GM18498 (cell line): ENCODE results near the gene MKNK1.
"Not testable (repeated sequence)": the region's sequence is repeated elsewhere in the genome, so short reads cannot be mapped to it uniquely, and the experiment has no call there.

Experiments used
- ATAC-seq: cut with Tn5 transposase; IDR thresholded peaks from one replicate; pipeline ENCODE4 v1.9.1; 2021; ENCODE audit warnings: mild to moderate bottlenecking, moderate library complexity; ENCODE audit not compliant: unreplicated experiment

MKNK1 gene

DNA sequence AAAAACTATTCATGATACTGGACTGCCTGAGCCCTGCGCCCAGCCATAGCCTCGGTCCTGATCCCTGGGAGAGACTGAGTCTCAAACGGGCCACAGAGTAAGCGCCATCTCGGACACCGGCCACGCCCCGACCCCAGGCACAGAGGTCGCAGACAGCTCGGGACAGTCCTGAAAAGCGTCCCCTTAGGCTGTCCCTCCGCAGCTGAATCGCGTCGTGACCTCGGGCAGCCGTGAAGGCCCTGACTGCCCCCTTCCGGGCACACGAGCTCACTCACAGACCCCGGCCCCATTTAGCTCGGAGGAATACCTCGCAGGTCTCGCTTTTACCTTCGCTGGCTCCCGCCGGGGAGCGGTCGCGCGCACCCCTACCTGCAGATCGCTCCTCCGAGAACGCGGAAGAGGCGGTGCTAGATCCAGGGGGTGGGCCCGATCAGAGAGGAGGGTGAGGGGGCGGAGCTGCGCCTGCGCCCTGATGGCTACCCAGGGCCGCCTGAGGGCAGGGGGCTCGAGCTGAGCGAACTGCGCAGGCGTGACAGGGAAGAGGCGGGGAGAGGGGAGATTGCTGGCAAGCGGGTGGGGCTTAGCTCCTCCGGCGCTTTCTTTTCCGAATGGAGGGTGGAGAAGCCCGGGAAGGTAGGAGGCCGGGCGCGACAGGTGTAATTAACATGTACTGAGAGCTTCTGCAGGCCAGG lies at the start of gene MKNK1:
Gene MKNK1 (minus strand): TSS at position 411 of the 692 bp plus-strand sequence. CDS start 20,941 bp downstream, outside the sequence.
- peak; percentile 96 for ATAC-seq

DNA sequence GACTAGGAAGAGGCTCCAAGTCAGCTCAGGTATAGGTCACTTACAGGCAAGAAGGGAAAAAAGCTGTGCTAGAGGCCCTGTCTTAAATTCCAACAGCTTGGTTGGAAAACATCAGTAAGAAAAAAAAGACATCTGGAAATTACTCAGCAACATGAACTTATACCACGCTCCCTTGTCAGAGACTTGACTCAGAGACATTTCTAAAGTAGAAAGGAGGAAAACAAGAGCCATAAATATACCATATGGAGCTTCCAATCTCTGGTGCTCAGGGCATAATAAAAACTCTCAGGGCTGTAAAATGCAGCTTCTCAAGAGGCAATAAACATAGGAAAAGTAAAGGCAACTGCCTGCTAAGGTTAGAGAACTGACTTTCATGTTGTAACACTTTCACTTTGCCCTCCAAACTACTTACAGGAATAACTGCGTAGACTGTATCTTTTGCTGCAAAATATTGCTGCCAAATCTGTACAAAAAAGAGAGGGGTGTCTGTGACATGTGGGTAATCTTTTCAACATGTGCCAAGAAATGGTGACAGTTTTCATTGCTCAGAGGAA lies 49.4 kb upstream of the MKNK1 start:
- no peak for ATAC-seq

DNA sequence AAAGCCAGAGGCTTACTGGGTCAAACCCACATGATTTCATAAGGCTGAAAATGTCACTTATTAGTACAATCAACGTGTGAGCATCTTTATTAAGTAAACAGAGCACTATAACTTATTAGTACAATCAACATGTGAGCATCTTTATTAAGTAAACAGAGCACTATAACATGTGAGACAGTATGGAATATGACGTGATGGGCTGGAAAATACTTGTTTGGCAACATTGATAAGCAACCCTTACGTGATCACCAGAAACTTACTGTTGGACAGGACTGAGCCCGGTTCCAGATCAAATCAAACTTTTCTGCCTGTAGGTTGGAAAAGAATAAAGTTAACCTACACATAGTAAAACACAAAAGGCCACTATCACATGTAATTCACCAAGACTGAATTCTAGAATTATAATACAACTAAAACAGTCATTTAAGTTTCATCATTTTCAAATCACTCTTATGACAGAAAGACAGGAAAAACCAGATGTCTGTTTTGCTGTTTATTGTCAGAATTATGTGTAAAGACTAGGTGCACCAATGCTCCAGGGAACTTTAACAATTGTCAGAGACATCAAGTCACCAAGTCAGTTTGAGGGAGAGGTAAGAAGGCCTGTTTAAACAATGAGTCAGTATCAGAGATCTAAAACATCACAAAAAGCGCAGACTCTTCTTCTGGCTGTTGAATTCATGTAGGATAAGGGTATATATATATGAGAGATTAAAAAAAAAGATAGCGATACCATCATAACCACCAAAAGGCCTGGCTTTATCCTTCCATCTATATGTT lies 48.4 kb upstream of the MKNK1 start:
- no peak for ATAC-seq

DNA sequence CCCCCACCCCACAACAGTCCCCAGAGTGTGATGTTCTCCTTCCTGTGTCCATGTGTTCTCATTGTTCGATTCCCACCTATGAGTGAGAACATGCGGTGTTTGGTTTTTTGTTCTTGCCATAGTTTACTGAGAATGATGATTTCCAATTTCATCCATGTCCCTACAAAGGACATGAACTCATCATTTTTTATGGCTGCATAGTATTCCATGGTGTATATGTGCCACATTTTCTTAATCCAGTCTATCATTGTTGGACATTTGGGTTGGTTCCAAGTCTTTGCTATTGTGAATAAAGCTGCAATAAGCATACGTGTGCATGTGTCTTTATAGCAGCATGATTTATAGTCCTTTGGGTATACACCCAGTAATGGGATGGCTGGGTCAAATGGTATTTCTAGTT lies 47.1 kb upstream of the MKNK1 start:
- ATAC-seq = not testable (repeated sequence)

DNA sequence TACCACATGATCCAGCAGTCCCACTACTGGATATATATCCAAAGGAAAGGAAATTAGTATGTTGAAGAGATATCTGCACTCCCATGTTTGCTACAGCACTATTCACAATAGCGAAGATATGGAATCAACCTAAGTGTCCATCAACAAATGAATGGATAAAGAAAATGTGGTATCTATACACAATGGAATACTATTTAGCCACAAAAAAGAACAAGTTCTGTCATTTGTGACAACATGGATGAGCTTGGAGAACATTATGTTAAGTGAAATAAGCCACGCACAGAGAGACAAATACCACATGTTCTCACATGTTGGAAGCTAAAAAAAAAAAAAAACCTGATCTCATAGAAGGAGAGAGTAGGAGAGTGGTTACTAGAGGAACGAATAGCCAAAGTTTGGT lies 46.4 kb upstream of the MKNK1 start:
- ATAC-seq = no peak

DNA sequence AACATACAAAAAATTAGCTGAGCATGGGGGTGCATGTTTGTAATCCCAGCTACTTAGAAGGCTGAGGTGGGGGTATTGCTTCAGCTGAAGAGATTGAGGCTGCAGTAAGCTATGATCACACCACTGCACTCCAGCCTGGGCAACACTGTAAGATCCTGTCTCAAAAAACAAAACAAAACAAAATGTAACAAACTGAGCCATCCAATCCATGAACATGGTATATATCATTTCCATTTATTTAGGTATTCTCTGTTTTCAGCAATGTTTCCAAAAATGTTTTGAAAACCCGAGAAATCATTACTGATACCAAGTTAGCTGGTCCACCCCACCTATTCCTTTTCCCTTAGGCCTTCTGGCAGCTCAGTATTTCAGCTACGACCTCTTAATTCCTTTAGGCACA lies 45.7 kb upstream of the MKNK1 start:
- ATAC-seq = no peak

DNA sequence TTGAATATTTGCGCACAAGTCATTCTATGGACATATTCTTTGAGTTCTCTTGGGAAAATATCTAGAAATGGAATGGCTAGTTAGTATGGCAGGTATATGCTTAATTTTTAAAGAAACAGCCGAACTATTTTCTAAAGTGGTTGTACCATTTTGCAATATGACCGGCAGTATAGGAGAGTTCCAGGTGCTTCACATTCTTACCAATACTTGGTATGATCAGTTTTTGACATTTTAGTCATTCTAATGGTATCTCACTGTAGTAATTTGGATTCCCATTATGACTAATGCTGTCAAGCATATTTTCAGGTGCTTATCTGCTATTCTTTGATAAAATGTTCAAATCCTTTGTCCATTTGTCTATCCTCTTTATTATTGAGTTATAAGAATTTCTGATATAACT lies 43.5 kb upstream of the MKNK1 start:
- no peak for ATAC-seq

DNA sequence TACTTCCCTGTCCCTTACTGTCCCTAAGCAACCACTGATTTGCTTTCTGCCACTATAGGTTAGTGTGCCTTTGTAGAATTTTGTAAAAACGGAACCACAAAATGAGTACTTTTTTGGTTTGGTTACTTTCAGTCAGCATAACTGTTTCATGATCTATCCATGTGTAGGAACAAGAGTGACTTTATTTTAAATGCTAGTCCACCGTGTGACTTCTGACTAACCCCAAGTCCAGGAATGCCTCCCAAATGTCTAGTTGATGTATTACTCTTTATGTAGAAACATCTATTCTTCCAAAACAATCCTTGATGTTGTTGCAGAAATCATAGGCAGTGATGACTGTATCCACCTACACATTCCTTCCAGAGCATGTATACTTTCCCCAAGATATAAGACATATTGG lies 42.8 kb upstream of the MKNK1 start:
- ATAC-seq = no peak

DNA sequence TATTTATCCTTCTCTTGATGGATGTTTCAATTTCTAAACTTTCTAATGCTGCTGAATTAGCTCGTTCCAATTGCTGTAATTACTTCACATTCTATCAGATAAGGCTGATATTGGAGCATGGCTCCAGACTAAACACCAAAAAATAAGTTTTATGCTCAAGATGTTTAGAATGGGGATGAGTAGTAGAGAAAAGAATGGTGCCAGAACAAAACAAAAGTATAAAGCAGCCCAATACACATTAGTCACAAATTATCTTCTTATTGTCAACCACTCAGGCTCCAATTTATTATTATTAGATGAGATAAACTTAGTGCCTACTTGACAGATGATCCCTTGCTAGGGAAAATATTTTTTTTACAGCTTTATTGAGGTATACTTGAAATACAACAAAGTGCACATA lies 42.3 kb upstream of the MKNK1 start:
- ATAC-seq = no peak

DNA sequence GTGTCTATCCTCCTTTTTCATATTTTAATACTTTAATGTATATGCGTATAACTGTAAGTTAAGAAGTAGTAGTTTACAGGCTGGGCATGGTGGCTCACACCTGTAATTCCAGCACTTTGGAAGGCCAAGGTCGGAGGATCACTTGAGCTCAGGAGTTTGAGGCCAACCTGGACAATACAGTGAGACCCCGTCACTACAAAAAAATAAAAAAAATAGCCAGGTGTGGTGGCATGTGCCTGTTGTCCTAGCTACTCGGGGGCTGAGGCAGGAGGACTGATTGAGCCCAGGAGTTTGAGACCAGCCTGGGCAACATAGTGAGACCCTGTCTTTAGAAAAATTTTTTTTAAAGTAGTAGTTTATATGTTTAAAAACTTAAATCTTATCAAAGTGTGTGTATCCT lies 41.7 kb upstream of the MKNK1 start:
- no peak for ATAC-seq

DNA sequence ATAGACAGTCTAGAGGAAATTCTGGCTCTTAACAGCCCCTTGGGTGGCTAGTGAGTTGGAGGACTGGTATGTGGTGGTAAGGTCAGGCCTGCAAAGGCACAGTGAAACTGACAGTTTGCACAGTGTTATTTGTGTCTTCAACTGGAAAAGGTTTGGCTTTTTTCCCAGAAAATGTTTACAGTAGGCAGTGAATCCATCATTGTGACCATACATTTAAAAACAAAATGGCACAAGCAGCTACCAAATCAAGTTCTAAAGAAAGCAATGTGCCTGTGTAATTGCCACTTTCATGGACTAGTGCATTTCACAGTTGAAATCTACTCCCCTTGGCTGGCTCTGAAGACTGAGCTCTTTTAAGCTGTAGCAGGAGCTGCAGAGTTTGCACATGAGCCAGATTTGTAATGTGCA lies 39.3 kb upstream of the MKNK1 start:
- no peak for ATAC-seq

DNA sequence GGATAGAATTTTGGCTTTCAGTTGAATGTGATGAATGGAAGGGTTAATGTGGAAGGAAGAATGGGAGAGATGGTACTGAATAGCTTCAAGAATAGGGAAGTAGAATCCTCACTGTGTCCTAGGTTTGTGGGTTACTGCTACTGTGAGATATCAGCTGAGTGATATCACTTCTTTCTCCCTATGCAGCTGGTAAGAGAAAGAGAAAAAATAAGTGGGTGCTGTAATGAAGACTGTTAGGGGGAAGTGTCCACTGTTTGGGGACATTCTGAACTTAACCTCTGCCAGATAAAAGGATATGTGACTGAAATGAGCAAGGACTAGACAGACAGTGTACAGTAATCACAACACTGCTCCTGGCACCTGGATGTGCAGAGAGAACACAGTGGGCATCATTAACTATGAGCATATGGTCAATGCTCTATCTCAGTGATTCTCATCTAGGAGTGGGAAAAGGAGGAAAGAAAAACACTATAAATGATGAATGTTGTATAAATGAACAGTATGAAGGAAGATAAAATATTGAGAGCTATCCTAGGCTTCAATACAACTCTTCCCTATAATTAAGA lies 38.1 kb upstream of the MKNK1 start:
- no peak for ATAC-seq

DNA sequence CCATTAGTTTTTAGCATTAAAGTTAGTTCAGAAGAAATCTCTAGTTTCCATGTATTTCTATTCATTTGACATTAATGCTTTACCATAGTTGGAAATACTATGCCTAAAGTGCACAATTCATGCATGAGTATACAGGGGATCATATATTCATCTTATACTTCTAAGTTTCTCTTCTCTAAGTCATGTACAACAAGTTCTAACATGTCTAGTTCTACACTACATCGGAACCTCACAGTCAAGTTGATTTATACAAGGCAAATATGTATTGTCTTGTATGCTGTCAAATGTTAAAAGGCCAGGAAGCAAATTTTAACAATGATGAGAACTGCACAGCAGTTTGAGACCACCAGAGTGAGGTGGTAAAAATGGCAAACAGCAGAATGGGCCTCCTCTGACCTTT lies 35.5 kb upstream of the MKNK1 start:
- ATAC-seq = no peak

DNA sequence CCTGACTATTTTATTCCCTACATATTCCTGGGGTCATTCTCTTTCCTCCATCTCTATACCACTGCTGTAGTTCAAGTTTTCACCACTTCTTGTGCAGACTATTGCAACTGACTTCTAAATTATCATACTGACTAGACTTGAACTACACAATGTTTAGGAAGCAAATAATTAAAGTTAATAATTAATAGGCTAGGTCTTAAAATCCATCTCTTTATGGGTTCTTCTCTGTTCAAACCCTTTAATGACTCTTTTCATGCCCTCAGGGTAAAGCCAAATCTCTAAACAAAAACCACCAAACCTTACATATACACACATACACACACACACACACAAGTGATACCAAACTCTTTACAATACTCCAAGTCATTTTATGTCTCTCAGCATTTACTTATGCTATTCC lies 34.9 kb upstream of the MKNK1 start:
- ATAC-seq = no peak

DNA sequence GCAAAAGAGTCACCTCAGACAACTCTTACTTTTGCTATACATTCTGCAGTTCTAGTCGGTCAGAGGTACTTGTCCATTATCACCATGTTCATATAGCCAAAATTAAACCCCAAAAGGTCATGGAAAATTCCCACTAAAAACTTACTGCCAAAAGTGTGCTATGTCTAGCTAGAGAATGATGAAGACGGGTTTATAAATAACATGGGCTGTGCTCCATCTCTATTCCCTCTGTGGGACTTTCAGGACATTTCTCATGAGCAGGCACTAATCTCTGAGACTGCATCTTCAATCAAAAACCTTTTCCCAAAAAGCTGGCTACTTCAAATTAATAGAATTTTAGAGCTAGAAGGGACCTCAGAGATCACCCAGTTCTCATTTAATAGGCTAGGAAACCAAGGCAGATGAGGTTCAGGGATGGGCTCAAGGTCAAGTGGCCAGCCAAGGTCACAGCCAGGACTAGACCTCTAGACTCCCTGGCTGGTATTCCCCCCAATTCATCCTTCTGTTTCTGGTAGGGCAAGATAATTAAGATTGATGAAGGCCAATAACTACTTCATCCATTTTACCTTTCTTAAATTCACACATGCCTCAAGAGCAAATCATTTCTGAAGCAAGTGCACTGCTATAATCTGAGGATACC lies 33.5 kb upstream of the MKNK1 start:
- ATAC-seq = no peak

DNA sequence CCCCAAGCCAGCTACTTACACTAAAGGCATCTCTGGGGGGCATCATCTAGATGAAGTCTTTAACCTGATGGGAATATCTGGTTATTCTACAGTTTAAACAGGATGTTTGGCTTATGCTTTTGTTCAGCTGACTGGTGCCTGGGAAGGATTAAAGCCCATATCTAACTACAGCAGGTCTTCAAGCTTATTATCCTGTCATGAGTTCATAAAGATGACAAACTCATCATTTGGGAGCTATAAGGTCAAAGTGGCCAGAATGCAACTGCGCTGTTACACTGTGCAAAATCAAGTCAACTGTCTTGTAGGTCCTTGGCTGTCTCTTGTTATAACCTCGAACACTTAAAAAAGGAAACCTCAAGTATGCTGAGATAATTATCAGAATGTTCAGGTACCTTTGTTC lies 31.1 kb upstream of the MKNK1 start:
- no peak for ATAC-seq

DNA sequence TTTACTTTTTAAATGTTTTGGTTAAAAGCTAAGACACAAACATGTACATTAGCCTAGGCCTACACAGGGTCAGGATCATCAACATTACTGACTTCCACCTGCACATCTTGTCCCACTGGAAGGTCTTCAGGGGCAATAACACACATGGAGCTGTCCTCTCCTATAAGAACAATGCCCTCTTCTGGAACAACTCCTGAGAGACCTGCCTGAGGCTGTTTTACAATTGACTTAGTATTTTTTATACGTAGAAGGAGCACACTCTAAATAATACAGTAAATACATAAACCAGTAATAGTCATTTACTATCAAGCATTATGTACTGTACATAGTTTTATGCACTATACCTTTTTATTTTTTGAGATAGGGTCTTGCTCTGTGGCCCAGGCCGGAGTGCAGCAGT lies 26.7 kb upstream of the MKNK1 start:
- no peak for ATAC-seq

DNA sequence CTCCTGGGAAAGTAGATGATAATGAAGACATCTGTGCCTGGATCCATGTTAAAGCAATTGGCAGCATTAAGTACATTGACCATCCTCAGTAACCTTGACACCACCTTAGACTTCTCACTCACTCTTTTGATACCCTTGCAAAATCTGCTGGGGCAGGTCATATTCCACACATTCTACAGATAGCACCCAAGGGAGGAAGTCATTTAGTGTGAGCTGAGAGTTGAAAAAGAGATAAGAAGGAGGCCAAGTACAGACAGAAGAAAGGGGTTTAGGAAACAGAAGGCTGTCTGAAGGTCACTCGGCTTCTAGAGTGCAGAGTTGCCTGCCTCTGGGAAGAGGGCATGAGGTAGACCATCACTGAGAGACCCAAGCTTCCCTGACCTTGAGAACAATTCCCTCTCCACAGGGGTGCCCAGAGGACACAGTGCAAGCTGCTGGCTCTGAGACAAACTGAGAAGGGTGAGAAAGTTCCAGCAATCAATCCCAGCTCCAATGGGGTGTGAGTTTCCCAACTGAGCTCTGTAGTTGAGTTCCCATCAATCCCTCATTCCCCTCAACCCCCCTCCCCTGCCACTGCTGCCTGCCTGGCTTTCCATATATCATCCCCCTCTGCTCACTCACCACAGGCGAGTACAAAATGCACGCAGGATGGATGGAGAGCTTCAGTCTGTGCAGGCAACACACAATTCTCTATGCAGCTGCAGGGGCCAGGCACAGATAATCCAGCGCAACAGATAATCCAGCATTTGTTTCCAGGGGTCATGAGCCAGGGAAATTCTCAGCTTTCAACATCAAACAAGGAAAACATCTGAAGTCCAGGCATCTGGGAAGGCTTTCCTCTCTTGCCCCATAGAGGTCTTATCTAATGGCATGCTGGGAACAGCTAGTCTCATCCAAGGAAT lies 19.9 kb upstream of the MKNK1 start:
- ATAC-seq = no peak

DNA sequence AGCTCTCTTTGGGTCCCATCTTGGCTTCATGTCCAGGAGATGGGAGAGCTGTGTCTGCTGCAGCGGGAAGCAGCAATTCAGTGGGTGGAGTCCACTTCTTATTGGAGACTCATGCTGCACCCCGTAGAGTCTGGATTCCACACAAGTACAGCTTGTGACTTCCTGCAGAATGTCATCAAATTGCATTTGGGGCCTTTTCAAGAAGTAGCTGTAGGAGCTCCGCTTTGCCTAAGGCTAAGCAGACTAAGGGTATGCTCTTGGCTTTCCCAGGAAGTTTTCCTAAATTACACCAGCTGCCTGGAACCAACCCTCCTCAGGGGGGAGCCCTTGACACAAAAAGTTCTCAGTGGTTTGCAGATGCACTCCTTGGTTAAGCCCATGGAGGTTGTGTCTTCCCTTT lies 18.3 kb upstream of the MKNK1 start:
- no peak for ATAC-seq

DNA sequence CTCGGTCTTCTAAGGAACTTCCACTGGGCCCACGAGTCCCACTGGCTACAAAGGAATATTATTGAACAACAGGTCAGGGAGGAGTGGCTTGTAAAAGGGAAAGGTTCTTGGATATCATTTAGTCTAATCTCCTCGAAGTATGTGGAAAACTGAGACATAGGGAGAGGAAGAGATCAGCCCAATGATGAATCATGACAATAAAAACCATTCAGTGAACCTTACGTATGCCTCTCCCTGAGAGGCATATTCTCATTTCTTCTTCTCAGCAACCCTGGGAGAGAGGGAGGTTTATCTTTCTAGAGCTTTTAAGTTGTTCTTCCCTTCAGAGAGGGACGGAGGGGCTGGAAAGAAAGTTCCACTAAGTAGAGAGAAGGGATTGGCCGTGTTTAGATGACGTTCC lies 17.9 kb upstream of the MKNK1 start:
- ATAC-seq = no peak
